PC-9 (cell line): ENCODE measurements around the gene BARX1.

Source experiments
- EZH2 ChIP-seq: fragments of 200-600 bp; sonication (generic); IDR thresholded peaks from 2 replicates; pipeline ENCODE4 v1.8.0; 2017; ENCODE audit warnings: antibody characterized with exemption, low read depth
- TF ChIP-seq, protein P1 (sequence below): fragments of 200-600 bp; sonication (generic); conservative IDR thresholded peaks from 2 replicates; pipeline ENCODE4 v1.6.1; 2017; ENCODE audit warnings: mixed run types, antibody characterized with exemption, mild to moderate bottlenecking, moderate library complexity

DNA sequence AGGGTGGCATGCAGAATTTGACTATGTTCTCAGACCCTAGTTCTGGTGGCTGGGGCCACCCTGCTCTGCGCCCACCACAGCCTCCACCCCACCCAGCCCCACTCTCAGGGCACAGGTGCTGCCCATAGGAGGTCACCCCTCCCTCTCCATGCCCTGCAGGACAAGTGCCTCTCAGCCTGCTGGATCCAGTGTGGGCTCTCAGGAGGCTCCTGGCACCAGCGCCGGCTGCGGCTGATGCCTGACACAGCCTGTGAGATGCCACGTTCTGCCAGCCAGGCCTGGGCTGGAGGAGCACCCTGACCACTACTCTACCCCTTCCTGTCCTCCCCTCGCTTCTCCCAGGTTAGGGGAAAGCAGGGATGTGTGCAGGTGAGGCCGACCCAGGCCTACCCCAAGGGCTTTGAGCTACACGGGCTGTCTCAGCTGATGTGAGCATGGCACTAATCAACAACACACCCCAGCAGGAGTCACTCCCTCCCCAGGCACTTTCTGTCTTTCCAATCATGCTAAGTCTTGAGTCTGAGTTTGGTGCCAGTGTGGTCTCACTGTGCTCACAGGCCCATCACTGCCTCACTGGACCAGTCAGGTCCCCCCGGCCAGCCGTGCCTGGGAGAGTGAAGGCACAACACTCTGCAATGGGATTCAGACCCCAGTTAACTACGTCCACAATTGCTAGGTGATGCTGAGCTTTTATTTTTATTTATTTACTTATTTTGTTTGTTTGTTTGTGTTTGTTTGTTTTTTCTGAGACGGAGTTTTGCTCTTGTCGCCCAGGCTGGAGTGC, 12.1 kb upstream of the BARX1 start:
- TF ChIP-seq, protein P1, sequence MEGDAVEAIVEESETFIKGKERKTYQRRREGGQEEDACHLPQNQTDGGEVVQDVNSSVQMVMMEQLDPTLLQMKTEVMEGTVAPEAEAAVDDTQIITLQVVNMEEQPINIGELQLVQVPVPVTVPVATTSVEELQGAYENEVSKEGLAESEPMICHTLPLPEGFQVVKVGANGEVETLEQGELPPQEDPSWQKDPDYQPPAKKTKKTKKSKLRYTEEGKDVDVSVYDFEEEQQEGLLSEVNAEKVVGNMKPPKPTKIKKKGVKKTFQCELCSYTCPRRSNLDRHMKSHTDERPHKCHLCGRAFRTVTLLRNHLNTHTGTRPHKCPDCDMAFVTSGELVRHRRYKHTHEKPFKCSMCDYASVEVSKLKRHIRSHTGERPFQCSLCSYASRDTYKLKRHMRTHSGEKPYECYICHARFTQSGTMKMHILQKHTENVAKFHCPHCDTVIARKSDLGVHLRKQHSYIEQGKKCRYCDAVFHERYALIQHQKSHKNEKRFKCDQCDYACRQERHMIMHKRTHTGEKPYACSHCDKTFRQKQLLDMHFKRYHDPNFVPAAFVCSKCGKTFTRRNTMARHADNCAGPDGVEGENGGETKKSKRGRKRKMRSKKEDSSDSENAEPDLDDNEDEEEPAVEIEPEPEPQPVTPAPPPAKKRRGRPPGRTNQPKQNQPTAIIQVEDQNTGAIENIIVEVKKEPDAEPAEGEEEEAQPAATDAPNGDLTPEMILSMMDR, result no peak
- no peak for TF ChIP-seq EZH2
